ENCODE results near the gene PAPPA. TPM values are rescaled to one million over a fixed set of nuclear protein-coding genes. Genes with fewer than 3 reads are reported as not detected.

Gene PAPPA
- total RNA-seq, 1 donor from 2014 or later: 2.9 TPM

DNA sequence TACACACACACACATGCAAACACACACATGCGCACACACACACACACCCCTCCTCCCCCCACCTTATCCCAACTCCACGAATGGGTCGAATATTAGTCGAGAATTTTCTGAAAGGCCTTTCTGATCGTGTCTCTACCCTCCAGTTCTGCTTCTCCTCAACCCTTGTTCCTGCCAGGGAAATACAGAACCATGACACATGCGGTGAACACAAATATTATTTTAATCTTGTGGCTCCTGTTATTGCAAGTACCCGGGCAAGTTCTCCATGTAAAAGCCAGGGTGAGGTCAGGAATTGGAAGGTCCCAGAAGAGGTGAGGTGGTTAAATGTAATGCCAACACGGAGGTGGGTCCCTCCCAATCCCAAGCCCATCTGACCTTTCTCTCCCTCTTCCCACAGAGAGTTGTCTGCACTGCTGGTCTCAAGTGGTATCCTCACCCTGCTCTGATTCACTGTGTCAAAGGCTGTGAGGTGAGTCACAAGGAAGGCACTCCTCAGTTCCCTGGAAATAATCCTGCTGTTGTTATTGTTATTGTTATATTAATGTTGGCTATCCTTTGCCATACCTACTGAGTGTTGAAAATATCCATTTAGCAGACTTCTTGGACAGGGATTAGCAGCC is 223.7 kb downstream of the PAPPA start:
- intact Hi-C loops (cut with DNase I): no loop called here
- Histone ChIP-seq H3K9me3 (no peaks in the 10 kb centered on the region), H3K4me3 (no peak overlapping the region), H3K36me3 (no peaks in the 10 kb centered on the region), H3K4me1 (no peaks in the 10 kb centered on the region), H3K27me3 (no peaks in the 10 kb centered on the region), H3K27ac (no peak overlapping the region)
- TF ChIP-seq, protein P1, sequence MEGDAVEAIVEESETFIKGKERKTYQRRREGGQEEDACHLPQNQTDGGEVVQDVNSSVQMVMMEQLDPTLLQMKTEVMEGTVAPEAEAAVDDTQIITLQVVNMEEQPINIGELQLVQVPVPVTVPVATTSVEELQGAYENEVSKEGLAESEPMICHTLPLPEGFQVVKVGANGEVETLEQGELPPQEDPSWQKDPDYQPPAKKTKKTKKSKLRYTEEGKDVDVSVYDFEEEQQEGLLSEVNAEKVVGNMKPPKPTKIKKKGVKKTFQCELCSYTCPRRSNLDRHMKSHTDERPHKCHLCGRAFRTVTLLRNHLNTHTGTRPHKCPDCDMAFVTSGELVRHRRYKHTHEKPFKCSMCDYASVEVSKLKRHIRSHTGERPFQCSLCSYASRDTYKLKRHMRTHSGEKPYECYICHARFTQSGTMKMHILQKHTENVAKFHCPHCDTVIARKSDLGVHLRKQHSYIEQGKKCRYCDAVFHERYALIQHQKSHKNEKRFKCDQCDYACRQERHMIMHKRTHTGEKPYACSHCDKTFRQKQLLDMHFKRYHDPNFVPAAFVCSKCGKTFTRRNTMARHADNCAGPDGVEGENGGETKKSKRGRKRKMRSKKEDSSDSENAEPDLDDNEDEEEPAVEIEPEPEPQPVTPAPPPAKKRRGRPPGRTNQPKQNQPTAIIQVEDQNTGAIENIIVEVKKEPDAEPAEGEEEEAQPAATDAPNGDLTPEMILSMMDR (IDR thresholded peaks at IDR 0.05): no peak
- no peak for DNase-seq
- ATAC-seq: no peak

DNA sequence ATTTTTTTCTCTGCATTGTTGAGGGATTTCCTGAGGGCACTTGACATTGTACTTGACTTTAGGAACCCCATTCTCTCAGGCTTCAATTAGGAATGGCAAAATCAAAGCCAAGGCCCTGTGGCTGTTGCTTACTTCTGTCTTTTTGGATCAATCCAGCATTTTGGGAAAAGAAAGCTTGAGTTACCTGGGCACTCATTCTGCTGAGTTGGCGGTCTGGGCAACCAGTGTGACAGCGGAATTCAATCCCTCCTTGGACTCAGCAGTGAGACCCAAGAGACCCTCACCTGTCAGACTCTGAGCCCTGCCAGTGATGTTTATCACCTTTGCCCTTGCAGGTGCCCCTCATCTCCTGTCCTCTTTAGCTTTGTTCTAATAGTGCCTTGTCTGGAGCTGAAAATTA is 225.3 kb downstream of the PAPPA start:
- H3K4me1 ChIP-seq: no peaks in the 10 kb centered on the region
- H3K36me3 ChIP-seq: no peaks in the 10 kb centered on the region
- no peaks in the 10 kb centered on the region for H3K9me3 ChIP-seq
- TF ChIP-seq, protein P1 (IDR thresholded peaks at IDR 0.05): no peak
- no peaks in the 10 kb centered on the region for H3K27me3 ChIP-seq
- intact Hi-C loops (cut with DNase I): no loop called here
- no peak for DNase-seq
- no peak for ATAC-seq
- H3K27ac ChIP-seq: no peak overlapping the region
- no peak overlapping the region for H3K4me3 ChIP-seq

DNA sequence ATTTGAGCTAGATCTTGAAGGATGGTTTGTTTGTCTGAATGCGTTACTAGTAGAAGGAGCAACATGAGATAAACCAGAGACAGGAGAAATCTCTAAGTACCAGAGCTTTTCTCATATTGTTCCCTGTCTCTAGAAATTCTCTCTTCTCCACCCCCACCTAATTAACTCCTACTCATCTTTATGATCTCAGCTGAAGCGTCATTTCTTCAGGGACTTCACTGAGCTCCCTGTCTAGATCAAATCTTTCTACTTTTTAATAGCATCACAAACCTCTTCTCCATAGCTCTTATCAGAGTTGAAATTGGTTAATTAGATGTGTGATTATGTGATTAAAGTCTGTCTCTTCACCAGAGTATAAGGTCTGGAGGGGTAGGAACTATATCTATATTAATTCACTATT is 226.2 kb downstream of the PAPPA start:
- DNase-seq (no peak), ATAC-seq (no peak)
- no peaks in the 10 kb centered on the region for H3K36me3 ChIP-seq
- H3K4me3 ChIP-seq: no peak overlapping the region
- H3K9me3 ChIP-seq: no peaks in the 10 kb centered on the region
- H3K27me3 ChIP-seq: no peaks in the 10 kb centered on the region
- no peaks in the 10 kb centered on the region for H3K4me1 ChIP-seq
- intact Hi-C loops (cut with DNase I): no loop called here
- TF ChIP-seq, protein P1 (IDR thresholded peaks at IDR 0.05): no peak
- H3K27ac ChIP-seq: no peak overlapping the region

DNA sequence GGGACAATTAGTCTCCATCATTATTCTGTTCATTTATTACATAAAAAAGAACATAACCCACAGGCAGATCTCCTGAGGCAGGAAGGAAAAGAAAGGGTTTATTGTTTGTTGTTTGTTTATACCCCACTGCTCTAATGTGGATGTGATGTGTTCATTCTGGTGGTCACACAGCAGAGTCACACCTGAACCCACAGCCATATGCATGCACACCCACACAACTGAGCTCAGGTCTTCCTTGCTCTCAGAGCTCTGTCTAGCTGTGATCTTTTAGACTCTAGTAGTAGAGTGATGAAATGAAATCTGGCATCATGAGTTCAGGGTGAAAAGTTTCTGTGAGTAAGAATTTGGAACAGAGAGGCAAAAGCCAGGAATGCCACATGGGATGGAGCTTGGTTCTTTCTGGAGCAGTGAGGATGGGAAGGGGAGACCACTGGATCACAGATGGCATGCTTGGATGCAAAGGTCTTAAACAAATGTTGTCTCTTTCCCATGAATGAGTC is 227.0 kb downstream of the PAPPA start:
- Histone ChIP-seq H3K4me1 (no peaks in the 10 kb centered on the region), H3K36me3 (no peaks in the 10 kb centered on the region), H3K27me3 (no peaks in the 10 kb centered on the region), H3K4me3 (no peak overlapping the region), H3K9me3 (no peaks in the 10 kb centered on the region), H3K27ac (no peak overlapping the region)
- DNase-seq: no peak
- ATAC-seq: no peak
- intact Hi-C loops (cut with DNase I): no loop called here
- TF ChIP-seq, protein P1 (IDR thresholded peaks at IDR 0.05): no peak

DNA sequence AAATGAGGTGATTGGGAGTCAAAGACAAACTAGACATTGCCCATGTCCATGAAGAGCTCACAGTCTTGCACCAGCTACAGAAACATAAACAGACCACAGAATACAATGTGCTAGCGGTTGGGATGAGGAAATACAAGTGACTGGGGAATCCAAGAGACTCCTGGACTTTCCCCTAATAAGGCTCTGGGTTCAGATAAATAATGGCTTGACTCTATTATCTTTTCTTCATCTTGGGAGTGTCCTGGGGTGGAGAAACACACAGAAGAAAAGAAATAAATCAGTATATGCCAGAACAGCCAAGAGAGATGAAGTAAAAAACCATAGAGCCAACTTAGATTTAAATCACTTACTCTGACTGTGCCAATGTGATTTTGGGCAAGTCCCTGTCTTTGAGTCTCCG is 227.8 kb downstream of the PAPPA start:
- ATAC-seq (no peak), DNase-seq (no peak)
- Histone ChIP-seq H3K36me3 (no peaks in the 10 kb centered on the region), H3K9me3 (no peaks in the 10 kb centered on the region), H3K4me1 (no peaks in the 10 kb centered on the region), H3K27me3 (no peaks in the 10 kb centered on the region), H3K4me3 (no peak overlapping the region), H3K27ac (no peak overlapping the region)
- intact Hi-C loops (cut with DNase I): no loop called here
- TF ChIP-seq, protein P1 (IDR thresholded peaks at IDR 0.05): no peak

DNA sequence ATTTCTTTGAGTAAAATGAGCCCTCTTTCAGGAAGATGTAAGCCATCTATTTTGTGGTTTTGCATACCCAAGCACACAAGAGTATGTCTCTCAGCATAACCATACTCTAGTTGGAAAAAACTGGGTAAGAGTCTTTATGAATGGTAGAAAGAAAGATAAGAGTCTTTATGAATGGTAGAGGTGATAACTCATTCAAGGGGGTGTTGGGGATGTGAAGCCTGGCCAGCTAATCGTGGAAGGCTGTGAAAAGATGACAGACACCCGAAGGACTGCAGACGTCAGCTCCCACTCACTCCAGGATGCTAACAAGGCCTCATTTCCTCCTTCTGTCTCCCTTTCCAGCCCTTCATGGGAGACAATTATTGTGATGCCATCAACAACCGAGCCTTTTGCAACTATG is 228.5 kb downstream of the PAPPA start:
- no peak overlapping the region for H3K4me3 ChIP-seq
- TF ChIP-seq, protein P1 (IDR thresholded peaks at IDR 0.05): no peak
- no peaks in the 10 kb centered on the region for H3K9me3 ChIP-seq
- no peak overlapping the region for H3K27ac ChIP-seq
- no peaks in the 10 kb centered on the region for H3K4me1 ChIP-seq
- DNase-seq: no peak
- no peak for ATAC-seq
- no peaks in the 10 kb centered on the region for H3K36me3 ChIP-seq
- no peaks in the 10 kb centered on the region for H3K27me3 ChIP-seq
- intact Hi-C loops (cut with DNase I): no loop called here

All from upper lobe of right lung (tissue), 1 donor.